Measurements from ENCODE around the gene MAMDC4.

GRCh38 chr9:136857166-136857565, 5.0 kb downstream of the MAMDC4 start:
- TF ChIP-seq CTCF (conservative IDR thresholded peaks at IDR 0.05; ENCODE audit: low read depth in 2 of 2) (no peak), POLR2AphosphoS5 (IDR thresholded peaks at IDR 0.05; ENCODE audit: low read depth) (no peak), EZH2phosphoT487 (IDR thresholded peaks at IDR 0.05; ENCODE audit: unreplicated experiment) (no peak), EZH2 (IDR thresholded peaks at IDR 0.05; ENCODE audit: low read depth, unreplicated experiment) (no peak), REST (IDR thresholded peaks at IDR 0.05; ENCODE audit: unreplicated experiment) (no peak)

Data from GM23338 (cell line).